ENCODE data around the gene EPHB4. TPM values are rescaled to one million over a fixed set of nuclear protein-coding genes. Genes with fewer than 3 reads are reported as not detected.

The EPHB4 gene
- total RNA-seq, 1 experiment from 2014 or later = 135 TPM

DNA sequence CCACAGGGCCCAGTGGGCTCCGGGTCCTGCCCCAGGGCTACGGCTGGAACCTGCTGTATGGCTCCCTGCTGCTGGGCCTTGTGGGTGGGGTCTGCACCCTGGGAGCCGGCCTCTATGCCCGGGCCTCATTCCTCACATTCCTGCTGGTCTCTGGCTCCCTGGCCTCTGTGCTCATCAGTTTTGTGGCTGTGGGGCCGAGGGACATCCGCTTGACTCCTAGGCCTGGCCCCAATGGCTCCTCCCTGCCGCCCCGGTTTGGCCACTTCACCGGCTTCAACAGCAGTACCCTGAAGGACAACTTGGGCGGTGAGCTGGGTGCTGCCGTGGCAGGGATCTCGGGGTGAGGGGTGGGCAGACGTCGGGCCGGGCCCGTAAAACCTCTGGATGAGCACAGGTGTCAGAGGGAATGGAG lies 29.6 kb upstream of the EPHB4 start:
- H3K27me3 ChIP-seq (ENCODE audit: insufficient read depth, low read length) = no peaks in the 10 kb centered on the region
- peaks cover 2% of the 10 kb centered on the region; the same call in 1 of the 2 replicates for H3K79me2 ChIP-seq (ENCODE audit: insufficient read depth, low read length)
- no peaks in the 10 kb centered on the region for H3K4me1 ChIP-seq (ENCODE audit: insufficient read depth, low read length)
- no CpG with 5 or more reads among the region's 16 CpGs for WGBS (ENCODE audit: extremely low coverage, insufficient read length, low lambda C conversion rate)
- H3K27ac Mint-ChIP-seq = peak overlapping the region; percentile 68 to 94 (median 70); a peak in 2 of 7 replicates
- DNase-seq = no peak
- H3K4me2 ChIP-seq (ENCODE audit: insufficient read depth, insufficient read length, low read length) = no peak overlapping the region
- H3K18ac ChIP-seq (ENCODE audit: insufficient read length, low read depth, low read length) = no peak overlapping the region
- H2BK12ac ChIP-seq (ENCODE audit: insufficient read length, low read depth, low read length) = no peak overlapping the region
- H3K56ac ChIP-seq (ENCODE audit: insufficient read length, low read depth, low read length) = no peak overlapping the region
- no peak overlapping the region for H4K8ac ChIP-seq (replicated peaks; ENCODE audit: insufficient read length, low read depth, low read length)
- no peak overlapping the region for H3K4me3 Mint-ChIP-seq
- peaks cover 3% of the 10 kb centered on the region for H3K79me1 ChIP-seq (ENCODE audit: insufficient read depth, low read depth, low read length, poor library complexity, severe bottlenecking)
- H3K27me3 Mint-ChIP-seq (ENCODE audit: low read depth) = no peaks in the 10 kb centered on the region
- H4K5ac ChIP-seq (ENCODE audit: insufficient read length, low read depth, low read length) = no peak overlapping the region
- peaks cover 3 to 10% of the 10 kb centered on the region in 2 experiments; a peak in 2 of 4 replicates for H3K4me1 Mint-ChIP-seq
- no peak overlapping the region for H2BK20ac ChIP-seq (ENCODE audit: low read depth, low read length, poor library complexity, severe bottlenecking)
- no peak overlapping the region for H2BK5ac ChIP-seq (ENCODE audit: insufficient read length, low read length)
- H3K9ac ChIP-seq (ENCODE audit: extremely low read depth, insufficient read length, low read length) = no peak overlapping the region
- H2AK5ac ChIP-seq (ENCODE audit: insufficient read length, low read length) = no peak overlapping the region
- TF ChIP-seq, protein P1, sequence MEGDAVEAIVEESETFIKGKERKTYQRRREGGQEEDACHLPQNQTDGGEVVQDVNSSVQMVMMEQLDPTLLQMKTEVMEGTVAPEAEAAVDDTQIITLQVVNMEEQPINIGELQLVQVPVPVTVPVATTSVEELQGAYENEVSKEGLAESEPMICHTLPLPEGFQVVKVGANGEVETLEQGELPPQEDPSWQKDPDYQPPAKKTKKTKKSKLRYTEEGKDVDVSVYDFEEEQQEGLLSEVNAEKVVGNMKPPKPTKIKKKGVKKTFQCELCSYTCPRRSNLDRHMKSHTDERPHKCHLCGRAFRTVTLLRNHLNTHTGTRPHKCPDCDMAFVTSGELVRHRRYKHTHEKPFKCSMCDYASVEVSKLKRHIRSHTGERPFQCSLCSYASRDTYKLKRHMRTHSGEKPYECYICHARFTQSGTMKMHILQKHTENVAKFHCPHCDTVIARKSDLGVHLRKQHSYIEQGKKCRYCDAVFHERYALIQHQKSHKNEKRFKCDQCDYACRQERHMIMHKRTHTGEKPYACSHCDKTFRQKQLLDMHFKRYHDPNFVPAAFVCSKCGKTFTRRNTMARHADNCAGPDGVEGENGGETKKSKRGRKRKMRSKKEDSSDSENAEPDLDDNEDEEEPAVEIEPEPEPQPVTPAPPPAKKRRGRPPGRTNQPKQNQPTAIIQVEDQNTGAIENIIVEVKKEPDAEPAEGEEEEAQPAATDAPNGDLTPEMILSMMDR (conservative IDR thresholded peaks at IDR 0.05) = no peak
- H3K23ac ChIP-seq (ENCODE audit: insufficient read length, low read depth, low read length) = no peak overlapping the region
- peaks cover 11 to 33% (median 32%) of the 10 kb centered on the region in 3 experiments; a peak in 6 of 7 replicates for H3K36me3 Mint-ChIP-seq (ENCODE audit: insufficient read depth in 1 of 3, low read depth in 3 of 3)
- H2BK120ac ChIP-seq (ENCODE audit: low read depth, low read length, poor library complexity, severe bottlenecking) = no peak overlapping the region
- no peak overlapping the region for H3K27ac ChIP-seq (ENCODE audit: insufficient read length, low read depth, low read length)
- H3K14ac ChIP-seq (ENCODE audit: insufficient read depth, low read length) = no peak overlapping the region
- no peak overlapping the region for H4K91ac ChIP-seq (ENCODE audit: insufficient read length, low read depth, low read length)
- no peaks in the 10 kb centered on the region; a peak in 1 of 5 replicates for H3K9me3 Mint-ChIP-seq
- no peaks in the 10 kb centered on the region for H4K20me1 ChIP-seq (ENCODE audit: control insufficient read depth, insufficient read depth, insufficient read length)
- H3K9me3 ChIP-seq (ENCODE audit: control insufficient read depth, low read depth, low read length) = no peaks in the 10 kb centered on the region
- no peak overlapping the region for H2BK15ac ChIP-seq (ENCODE audit: low read depth, low read length)
- no peak overlapping the region for H3K4ac ChIP-seq (ENCODE audit: low read depth, low read length)
- H3T11ph ChIP-seq (ENCODE audit: low read length) = no peak overlapping the region
- no peak overlapping the region for H2AFZ ChIP-seq (ENCODE audit: low read length)
- peaks cover 4% of the 10 kb centered on the region for H3K23me2 ChIP-seq (ENCODE audit: insufficient read length, low read depth, low read length, poor library complexity, severe bottlenecking)
